ENCODE results near the gene PPARG.

- TF ChIP-seq CTCF (IDR thresholded peaks at IDR 0.05) (no peak), POLR2AphosphoS5 (IDR thresholded peaks at IDR 0.05) (no peak)
These were observed 9.1 kb upstream of the PPARG start for GRCh38 chr3:12279591-12280326.

Measured in stomach (tissue), 4 donors.